Ovary (tissue), 3 donors: ENCODE measurements around the gene PAGE4.

ENCODE experiments used
- CTCF ChIP-seq, 3 donors: fragments of 450-650 bp in 2 of 3; fragments of 200-600 bp in 1 of 3; IDR thresholded peaks; one replicate each; pipeline versions ENCODE4 v1.5.1 to v1.8.0; 2016 to 2022; ENCODE audit warnings: antibody characterized with exemption in 3 of 3, mild to moderate bottlenecking in 1 of 3
- EP300 ChIP-seq: sonication (generic); formaldehyde crosslinking; IDR thresholded peaks from one replicate; pipeline ENCODE4 v1.6.1; 2017; ENCODE audit warnings: antibody characterized with exemption
- POLR2A ChIP-seq: fragments of 450-650 bp; IDR thresholded peaks from one replicate; pipeline ENCODE4 v1.6.1; 2017; ENCODE audit warnings: antibody characterized with exemption, mild to moderate bottlenecking, moderate library complexity
- donor health status: DM: no; HTN: no; CAD: no.

- TF ChIP-seq CTCF (IDR thresholded peaks at IDR 0.05): no peak
- no peak for TF ChIP-seq POLR2A
- TF ChIP-seq EP300: no peak
Observed at GRCh38 chrX:49853661-49854060, 24.6 kb downstream of the PAGE4 start.
